Mammary epithelial cell (primary cell): ENCODE measurements around the gene FAM72B.
"Not testable (repeated sequence)": the region's sequence is repeated elsewhere in the genome, so short reads cannot be mapped to it uniquely, and the experiment has no call there.

ENCODE experiments used
- EZH2 ChIP-seq: IDR thresholded peaks from 2 replicates; pipeline ENCODE4 v1.6.1; 2012; ENCODE audit warnings: low read length, inconsistent platforms, borderline replicate concordance
- TF ChIP-seq, protein P1 (sequence below), 2 donors: IDR thresholded peaks in 1 of 2; conservative IDR thresholded peaks in 1 of 2; 2 replicates each; pipeline ENCODE4 v1.5.1; 2011 to 2012; ENCODE audit warnings: inconsistent platforms in 2 of 2, low read length in 2 of 2, mild to moderate bottlenecking in 2 of 2, control low read depth in 1 of 2, low read depth in 1 of 2; ENCODE audit not compliant: insufficient read depth in 1 of 2; ENCODE audit errors: extremely low read depth in 1 of 2

GRCh38 chr1:121151294-121151693 lies 32.8 kb downstream of the FAM72B start:
- not testable (repeated sequence) for TF ChIP-seq EZH2
- TF ChIP-seq, protein P1, sequence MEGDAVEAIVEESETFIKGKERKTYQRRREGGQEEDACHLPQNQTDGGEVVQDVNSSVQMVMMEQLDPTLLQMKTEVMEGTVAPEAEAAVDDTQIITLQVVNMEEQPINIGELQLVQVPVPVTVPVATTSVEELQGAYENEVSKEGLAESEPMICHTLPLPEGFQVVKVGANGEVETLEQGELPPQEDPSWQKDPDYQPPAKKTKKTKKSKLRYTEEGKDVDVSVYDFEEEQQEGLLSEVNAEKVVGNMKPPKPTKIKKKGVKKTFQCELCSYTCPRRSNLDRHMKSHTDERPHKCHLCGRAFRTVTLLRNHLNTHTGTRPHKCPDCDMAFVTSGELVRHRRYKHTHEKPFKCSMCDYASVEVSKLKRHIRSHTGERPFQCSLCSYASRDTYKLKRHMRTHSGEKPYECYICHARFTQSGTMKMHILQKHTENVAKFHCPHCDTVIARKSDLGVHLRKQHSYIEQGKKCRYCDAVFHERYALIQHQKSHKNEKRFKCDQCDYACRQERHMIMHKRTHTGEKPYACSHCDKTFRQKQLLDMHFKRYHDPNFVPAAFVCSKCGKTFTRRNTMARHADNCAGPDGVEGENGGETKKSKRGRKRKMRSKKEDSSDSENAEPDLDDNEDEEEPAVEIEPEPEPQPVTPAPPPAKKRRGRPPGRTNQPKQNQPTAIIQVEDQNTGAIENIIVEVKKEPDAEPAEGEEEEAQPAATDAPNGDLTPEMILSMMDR (conservative IDR thresholded peaks at IDR 0.05 in 1 of 2, IDR thresholded peaks at IDR 0.05 in 1 of 2; ENCODE audit: extremely low read depth in 1 of 2, insufficient read depth in 1 of 2, low read depth in 1 of 2, low read length in 2 of 2): not testable (repeated sequence)
